Right lobe of liver (tissue), 4 donors: Measurements from ENCODE around the gene DNAJC15.

Source experiments
- CTCF ChIP-seq, 4 donors: fragments of 200-600 bp in 3 of 4; fragments of 450-650 bp in 1 of 4; IDR thresholded peaks; one replicate each; pipeline versions ENCODE4 v1.5.1 to v1.8.0; 2016 to 2022; ENCODE audit warnings: antibody characterized with exemption in 4 of 4, mild to moderate bottlenecking in 2 of 4
- POLR2A ChIP-seq: fragments of 450-650 bp; IDR thresholded peaks from one replicate; pipeline ENCODE4 v1.6.1; 2017; ENCODE audit warnings: antibody characterized with exemption, mild to moderate bottlenecking
- donor health status: DM: no; HTN: no; CAD: no.
- donor health status: DM: no; HTN: no; CAD: no.
- donor health status: DM: no; HTN: yes; CAD: no.

DNA sequence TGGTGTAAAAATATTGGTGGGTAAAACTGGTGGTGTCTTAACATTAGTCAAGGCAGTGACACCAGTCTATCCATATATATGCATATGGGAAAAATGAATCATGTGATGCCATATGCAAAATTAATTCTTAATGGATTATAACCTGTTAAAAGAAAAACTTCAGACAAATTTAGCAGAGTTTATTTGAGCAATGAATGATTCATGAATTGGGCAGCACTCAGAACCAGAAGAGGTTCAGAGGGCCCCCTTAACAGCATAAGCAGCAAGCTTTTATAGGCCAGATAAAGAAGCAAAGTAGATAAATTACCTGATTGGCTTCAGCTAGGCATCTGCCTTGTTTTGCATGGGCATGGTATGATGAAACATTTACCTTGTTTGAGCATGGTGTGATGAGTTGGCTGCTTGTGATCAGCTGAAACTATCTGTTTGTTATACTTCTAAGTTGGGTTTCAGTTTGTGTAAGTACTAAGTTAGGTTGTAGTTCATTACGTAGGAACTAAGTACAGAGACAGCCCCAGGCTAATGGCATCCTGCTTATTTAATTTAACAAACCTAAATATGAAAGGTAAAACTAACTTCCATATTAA, 66.6 kb downstream of the DNAJC15 start:
- TF ChIP-seq POLR2A (no peak), CTCF (IDR thresholded peaks at IDR 0.05) (no peak)
